Upper lobe of right lung (tissue), 1 donor: ENCODE data around the gene SMCO3. TPM values are rescaled to one million over a fixed set of nuclear protein-coding genes. Genes with fewer than 3 reads are reported as not detected.

Source experiments
- ATAC-seq: fragments of 200-7000 bp; cut with Tn5 transposase; one replicate; pipeline ENCODE4 v1.9.1; 2020; ENCODE audit warnings: mild to moderate bottlenecking, moderate library complexity
- DNase-seq: peaks from one replicate; pipeline ENCODE4 v3.0.0-alpha.2; 2020
- H3K27ac ChIP-seq: fragments of 200-600 bp; one replicate; pipeline ENCODE4 v1.8.0; 2022
- H3K27me3 ChIP-seq: fragments of 200-600 bp; one replicate; pipeline ENCODE4 v1.8.0; 2022; ENCODE audit warnings: mild to moderate bottlenecking
- H3K36me3 ChIP-seq: fragments of 200-600 bp; one replicate; pipeline ENCODE4 v1.8.0; 2022
- H3K4me1 ChIP-seq: fragments of 200-600 bp; one replicate; pipeline ENCODE4 v1.8.0; 2022
- H3K4me3 ChIP-seq: fragments of 200-600 bp; one replicate; pipeline ENCODE4 v1.8.0; 2022; ENCODE audit warnings: mild to moderate bottlenecking
- H3K9me3 ChIP-seq: fragments of 200-600 bp; one replicate; pipeline ENCODE4 v1.8.0; 2022
- CTCF ChIP-seq: fragments of 200-600 bp; IDR thresholded peaks from one replicate; pipeline ENCODE4 v1.8.0; 2022; ENCODE audit warnings: antibody characterized with exemption
- intact Hi-C: fragments of 100-400 bp; cut with DNase I; formaldehyde crosslinking; loops from one replicate; pipeline ENCODE4 v1.11.0; 2022
- total RNA-seq: library from RNA; stranded (reverse); fragmentation: NEBNext Ultra II Directional; extraction: Animal tissue kit (Norgen Biotek cat#: 25700); gene quantifications from one replicate; pipeline ENCODE4 v1.2.1, GENCODE V29; 2021
- donor health status: DM: no; HTN: yes; CAD: no; lungs with severe emphysema.

SMCO3 gene
- total RNA-seq, 1 donor from 2014 or later, result 1.9 TPM

- no peak overlapping the region for H3K4me3 ChIP-seq
- no peaks in the 10 kb centered on the region for H3K27me3 ChIP-seq
- ATAC-seq (no peak), DNase-seq (no peak)
- H3K36me3 ChIP-seq, result no peaks in the 10 kb centered on the region
- H3K27ac ChIP-seq, result no peak overlapping the region
- intact Hi-C loops, result no loop called here
- no peak for TF ChIP-seq CTCF
- H3K9me3 ChIP-seq, result no peaks in the 10 kb centered on the region
- peaks cover 40% of the 10 kb centered on the region for H3K4me1 ChIP-seq
These were observed 30.4 kb upstream of the SMCO3 start for GRCh38 chr12:14844401-14844800.

- intact Hi-C loops, result no loop called here
These were observed 29.5 kb upstream of the SMCO3 start, which contains the start of gene ART4 for GRCh38 chr12:14843425-14843887. ART4 (minus strand) TSS chr12:14843526; CDS start chr12:14843113, 413 bp downstream.

GRCh38 chr12:14842315-14842714 is 28.3 kb upstream of the SMCO3 start:
- Histone ChIP-seq H3K4me3 (peak overlapping the region; percentile 25), H3K9me3 (no peaks in the 10 kb centered on the region), H3K27ac (peak overlapping the region; percentile 55), H3K36me3 (no peaks in the 10 kb centered on the region), H3K4me1 (peaks cover 37% of the 10 kb centered on the region), H3K27me3 (no peaks in the 10 kb centered on the region)
- DNase-seq (no peak), ATAC-seq (no peak)
- intact Hi-C loops, result no loop called here
- no peak for TF ChIP-seq CTCF

More at GRCh38 chr12:14843425-14843887, 29.5 kb upstream of the SMCO3 start, which contains the start of gene ART4:
- Histone ChIP-seq H3K27ac (peak within 1 kb of the TSS; percentile 60), H3K4me1 (peaks cover 40% of the 10 kb centered on the region), H3K36me3 (no peaks in the 10 kb centered on the region), H3K27me3 (no peaks in the 10 kb centered on the region), H3K4me3 (peak within 1 kb of the TSS; percentile 25), H3K9me3 (no peaks in the 10 kb centered on the region)
- DNase-seq (no peak), ATAC-seq (peak; percentile 31)
- no peak for TF ChIP-seq CTCF

GRCh38 chr12:14841761-14842160 is 27.8 kb upstream of the SMCO3 start:
- peak; percentile 86 for ATAC-seq
- H3K9me3 ChIP-seq, result no peaks in the 10 kb centered on the region
- no peaks in the 10 kb centered on the region for H3K27me3 ChIP-seq
- no peak for DNase-seq
- peaks cover 33% of the 10 kb centered on the region for H3K4me1 ChIP-seq
- H3K27ac ChIP-seq, result peak overlapping the region; percentile 61
- peak overlapping the region; percentile 25 for H3K4me3 ChIP-seq
- TF ChIP-seq CTCF, result no peak
- intact Hi-C loops, result no loop called here
- no peaks in the 10 kb centered on the region for H3K36me3 ChIP-seq

GRCh38 chr12:14840616-14841015 is 26.6 kb upstream of the SMCO3 start:
- Histone ChIP-seq H3K4me1 (peaks cover 27% of the 10 kb centered on the region), H3K27ac (no peak overlapping the region), H3K9me3 (no peaks in the 10 kb centered on the region), H3K4me3 (no peak overlapping the region), H3K36me3 (no peaks in the 10 kb centered on the region), H3K27me3 (no peaks in the 10 kb centered on the region)
- ATAC-seq (no peak), DNase-seq (no peak)
- TF ChIP-seq CTCF, result no peak
- intact Hi-C loops, result no loop called here

GRCh38 chr12:14839262-14839661 is 25.3 kb upstream of the SMCO3 start:
- Histone ChIP-seq H3K4me3 (no peak overlapping the region), H3K9me3 (no peaks in the 10 kb centered on the region), H3K27ac (no peak overlapping the region), H3K36me3 (no peaks in the 10 kb centered on the region), H3K4me1 (peaks cover 24% of the 10 kb centered on the region), H3K27me3 (no peaks in the 10 kb centered on the region)
- DNase-seq (no peak), ATAC-seq (no peak)
- TF ChIP-seq CTCF, result no peak
- intact Hi-C loops, result no loop called here
